Measurements from ENCODE around the gene CDH23. TPM values are rescaled to one million over a fixed set of nuclear protein-coding genes. Genes with fewer than 3 reads are reported as not detected.
A peak's percentile ranks its signal among the peaks of the same experiment; 100 is the strongest.

CDH23 gene
- total and polyA plus RNA-seq, 9 of the 15 experiments (the other 6 are each of a cell fraction or from before 2014, with no cell fraction given) = 0.18 to 1.2 (median 0.47) TPM

- TF ChIP-seq MGA (IDR thresholded peaks at IDR 0.05) (no peak), PKNOX1 (IDR thresholded peaks at IDR 0.05) (no peak), ILK (tag; IDR thresholded peaks at IDR 0.05; ENCODE audit: borderline replicate concordance, low read depth) (no peak), SUPT5H (IDR thresholded peaks at IDR 0.05) (no peak), COPS2 (conservative IDR thresholded peaks at IDR 0.05) (no peak), ARID4B (CRISPR knock-in tag; IDR thresholded peaks at IDR 0.05) (no peak), HIVEP1 (CRISPR knock-in tag; IDR thresholded peaks at IDR 0.05) (no peak), CXXC5 (CRISPR knock-in tag; IDR thresholded peaks at IDR 0.05) (peak; percentile 68)
These were observed 352.0 kb downstream of the CDH23 start (continued) for GRCh38 chr10:71748671-71749191.
